Measurements from ENCODE around the gene KIAA0930. TPM values are rescaled to one million over a fixed set of nuclear protein-coding genes. Genes with fewer than 3 reads are reported as not detected.

Gene KIAA0930
- total RNA-seq, 3 donors from 2014 or later (not counting 1 experiment from before 2014, with no cell fraction given) = 32.6 to 39.1 (median 38.4) TPM

DNA sequence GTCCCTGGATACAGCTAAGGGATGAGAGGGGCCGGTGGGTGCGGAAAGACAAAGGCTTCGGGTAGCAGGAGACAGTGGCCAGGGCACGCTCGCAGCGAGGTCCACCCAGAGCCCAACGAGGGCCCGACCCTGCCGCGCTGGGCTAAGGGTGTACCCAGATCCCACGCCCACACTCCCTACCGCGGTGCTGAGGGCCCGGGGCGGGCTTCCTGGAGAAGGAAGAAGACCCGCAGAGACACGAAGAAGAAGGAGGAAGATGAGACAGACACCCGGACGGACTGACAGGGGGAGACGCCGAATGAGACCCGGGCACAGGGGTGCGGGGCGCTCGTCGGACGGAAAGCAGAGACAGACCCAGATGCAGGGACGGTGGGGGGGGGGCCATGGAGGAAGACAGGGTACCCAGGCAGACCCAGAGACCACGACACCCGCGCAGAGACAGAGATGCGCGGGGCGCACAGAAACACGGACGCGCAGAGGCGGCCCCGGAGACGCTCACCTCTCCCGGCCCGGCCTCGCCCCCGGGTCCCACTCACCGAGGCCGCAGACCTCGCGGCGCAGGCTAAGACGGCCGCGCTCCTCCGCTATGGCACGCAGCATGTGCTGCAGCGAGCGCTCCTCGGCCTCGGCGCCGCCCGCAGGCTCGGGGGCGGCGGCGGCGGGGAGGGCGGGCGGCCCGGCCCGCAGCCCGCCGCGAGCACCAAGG, 437 bp downstream of the KIAA0930 start:
- H3K27me3 Mint-ChIP-seq (ENCODE audit: low read depth in 2 of 2) = no peaks in the 10 kb centered on the region
- H3K9me3 Mint-ChIP-seq = no peaks in the 10 kb centered on the region
- peaks cover 40 to 52% of the 10 kb centered on the region in 2 donors for H3K4me1 Mint-ChIP-seq
- Histone ChIP-seq H3K9me3 (ENCODE audit: control insufficient read depth, insufficient read depth, low read length) (no peaks in the 10 kb centered on the region), H3K4me1 (ENCODE audit: control insufficient read depth, insufficient read depth, low read length) (peaks cover 52% of the 10 kb centered on the region), H3K36me3 (ENCODE audit: control insufficient read depth, insufficient read depth, low read length) (no peaks in the 10 kb centered on the region), H3K27ac (ENCODE audit: low read length) (no peak overlapping the region), H3K27me3 (ENCODE audit: control insufficient read depth, insufficient read depth, low read length) (no peaks in the 10 kb centered on the region), H3K4me3 (ENCODE audit: low read length) (peak overlapping the region; percentile 42)
- peak; percentile 42 to 51 (median 47) for ATAC-seq
- peak in 1 of 2 donors; percentile 46 for DNase-seq
- under 1% methylated on average over 61 of the region's 73 CpGs for WGBS (ENCODE audit: insufficient coverage)
- peak overlapping the region; percentile 95 for H3K4me3 Mint-ChIP-seq
- H3K27ac Mint-ChIP-seq = peak overlapping the region; percentile 74 to 94
- intact Hi-C loops (cut with micrococcal nuclease) = no loop called here
- H3K36me3 Mint-ChIP-seq = no peaks in the 10 kb centered on the region
- TF ChIP-seq, protein P1, sequence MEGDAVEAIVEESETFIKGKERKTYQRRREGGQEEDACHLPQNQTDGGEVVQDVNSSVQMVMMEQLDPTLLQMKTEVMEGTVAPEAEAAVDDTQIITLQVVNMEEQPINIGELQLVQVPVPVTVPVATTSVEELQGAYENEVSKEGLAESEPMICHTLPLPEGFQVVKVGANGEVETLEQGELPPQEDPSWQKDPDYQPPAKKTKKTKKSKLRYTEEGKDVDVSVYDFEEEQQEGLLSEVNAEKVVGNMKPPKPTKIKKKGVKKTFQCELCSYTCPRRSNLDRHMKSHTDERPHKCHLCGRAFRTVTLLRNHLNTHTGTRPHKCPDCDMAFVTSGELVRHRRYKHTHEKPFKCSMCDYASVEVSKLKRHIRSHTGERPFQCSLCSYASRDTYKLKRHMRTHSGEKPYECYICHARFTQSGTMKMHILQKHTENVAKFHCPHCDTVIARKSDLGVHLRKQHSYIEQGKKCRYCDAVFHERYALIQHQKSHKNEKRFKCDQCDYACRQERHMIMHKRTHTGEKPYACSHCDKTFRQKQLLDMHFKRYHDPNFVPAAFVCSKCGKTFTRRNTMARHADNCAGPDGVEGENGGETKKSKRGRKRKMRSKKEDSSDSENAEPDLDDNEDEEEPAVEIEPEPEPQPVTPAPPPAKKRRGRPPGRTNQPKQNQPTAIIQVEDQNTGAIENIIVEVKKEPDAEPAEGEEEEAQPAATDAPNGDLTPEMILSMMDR (IDR thresholded peaks at IDR 0.05) = no peak

DNA sequence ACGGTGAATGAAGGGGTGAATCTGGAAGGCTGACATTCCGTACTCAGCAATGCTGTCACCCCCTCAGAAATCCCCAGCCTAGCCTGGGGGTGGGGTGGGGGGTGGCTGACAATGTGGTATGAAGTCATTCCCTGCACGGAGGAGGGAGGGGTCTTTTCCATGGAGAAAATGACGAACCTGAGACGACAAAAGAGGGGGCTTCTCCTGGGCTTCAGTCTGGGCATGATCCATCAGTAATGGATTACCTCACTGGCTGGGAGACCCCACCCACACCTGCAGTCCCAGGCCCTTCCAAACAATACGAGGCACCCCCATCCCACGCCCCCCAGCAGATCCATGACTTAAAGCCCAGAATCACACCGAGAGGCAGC, 1.0 kb downstream of the KIAA0930 start:
- Histone ChIP-seq H3K27me3 (ENCODE audit: control insufficient read depth, insufficient read depth, low read length) (no peaks in the 10 kb centered on the region), H3K36me3 (ENCODE audit: control insufficient read depth, insufficient read depth, low read length) (no peaks in the 10 kb centered on the region), H3K27ac (ENCODE audit: low read length) (no peak overlapping the region), H3K4me3 (ENCODE audit: low read length) (peak overlapping the region; percentile 42), H3K9me3 (ENCODE audit: control insufficient read depth, insufficient read depth, low read length) (no peaks in the 10 kb centered on the region), H3K4me1 (ENCODE audit: control insufficient read depth, insufficient read depth, low read length) (peaks cover 57% of the 10 kb centered on the region)
- intact Hi-C loops (cut with micrococcal nuclease) = loop anchor here (10.0 kb wide), 1 partner anchor 75 kb away; the partner anchor contains the start of gene NUP50
- 46% methylated on average over 8 of the region's 8 CpGs for WGBS (ENCODE audit: insufficient coverage)
- Mint-ChIP-seq H3K9me3 (no peaks in the 10 kb centered on the region), H3K4me3 (peak overlapping the region; percentile 95), H3K27ac (peak overlapping the region; percentile 74 to 94), H3K27me3 (ENCODE audit: low read depth in 2 of 2) (no peaks in the 10 kb centered on the region), H3K4me1 (peaks cover 46 to 58% of the 10 kb centered on the region in 2 donors), H3K36me3 (no peaks in the 10 kb centered on the region)
- ATAC-seq (no peak), DNase-seq (no peak)
- TF ChIP-seq, protein P1 (IDR thresholded peaks at IDR 0.05) = no peak

DNA sequence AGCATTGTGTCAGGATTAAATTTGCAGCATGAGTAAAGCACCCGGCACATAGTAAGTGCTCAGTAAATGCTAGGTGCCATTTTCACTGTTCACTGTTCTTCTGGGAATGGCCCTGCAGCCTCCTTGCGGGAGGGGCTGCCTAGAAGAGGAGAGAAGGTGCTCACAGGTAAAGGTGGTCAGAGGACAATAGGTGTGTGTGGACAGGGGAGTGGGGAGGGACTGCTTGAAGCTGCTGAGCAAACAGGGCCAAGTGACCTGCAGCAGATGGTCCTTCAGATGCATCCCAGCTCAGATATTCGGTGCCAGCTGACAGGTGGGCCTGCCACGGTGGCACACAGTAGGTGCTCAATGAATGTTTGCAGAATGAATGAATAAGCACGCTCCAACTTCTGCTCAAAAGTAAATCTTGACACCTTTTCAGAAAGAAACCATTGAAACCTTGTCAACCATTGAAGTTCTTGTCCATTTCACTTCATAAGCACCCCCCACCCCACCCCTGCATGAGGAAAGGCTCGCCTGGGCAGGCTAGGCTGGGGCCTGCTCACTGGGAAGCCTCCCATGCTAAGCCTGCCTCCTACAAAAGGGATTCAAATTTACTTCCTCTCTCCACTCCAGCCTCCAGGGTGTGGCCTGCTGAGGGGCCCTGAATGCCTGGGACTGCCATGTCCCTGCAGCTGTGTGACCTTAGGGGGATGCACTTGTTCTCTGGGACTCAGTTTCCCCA, 1.6 kb downstream of the KIAA0930 start:
- no peaks in the 10 kb centered on the region for H3K27me3 Mint-ChIP-seq (ENCODE audit: low read depth in 2 of 2)
- WGBS (ENCODE audit: insufficient coverage) = 84% methylated on average over 6 of the region's 6 CpGs
- peak overlapping the region in 1 of 2 donors; percentile 94 for H3K27ac Mint-ChIP-seq

More for the DNA sequence above, 1.6 kb downstream of the KIAA0930 start:
- Histone ChIP-seq H3K4me3 (ENCODE audit: low read length) (peak overlapping the region; percentile 42), H3K9me3 (ENCODE audit: control insufficient read depth, insufficient read depth, low read length) (no peaks in the 10 kb centered on the region), H3K27ac (ENCODE audit: low read length) (no peak overlapping the region), H3K36me3 (ENCODE audit: control insufficient read depth, insufficient read depth, low read length) (no peaks in the 10 kb centered on the region), H3K27me3 (ENCODE audit: control insufficient read depth, insufficient read depth, low read length) (no peaks in the 10 kb centered on the region), H3K4me1 (ENCODE audit: control insufficient read depth, insufficient read depth, low read length) (peaks cover 63% of the 10 kb centered on the region)
- H3K4me1 Mint-ChIP-seq = peaks cover 49 to 63% of the 10 kb centered on the region in 2 donors
- intact Hi-C loops (cut with micrococcal nuclease) = loop anchor here (10.0 kb wide), 1 partner anchor 74 kb away; the partner anchor contains the start of gene NUP50
- DNase-seq (no peak), ATAC-seq (no peak)
- H3K4me3 Mint-ChIP-seq = peak overlapping the region; percentile 95
- TF ChIP-seq, protein P1 (IDR thresholded peaks at IDR 0.05) = no peak
- H3K36me3 Mint-ChIP-seq = no peaks in the 10 kb centered on the region
- no peaks in the 10 kb centered on the region for H3K9me3 Mint-ChIP-seq

Data from natural killer cell (primary cell).